PC-3 (cell line): ENCODE data around the gene PLEKHG2. TPM values are rescaled to one million over a fixed set of nuclear protein-coding genes. Genes with fewer than 3 reads are reported as not detected.

Experiments used
- ATAC-seq: fragments of 200-7000 bp; cut with Tn5 transposase; 2 replicates; pipeline ENCODE4 v1.9.1; 2020; ENCODE audit warnings: mild to moderate bottlenecking, moderate library complexity
- BruUV-seq: library from RNA; stranded (reverse); fragments of 400-500 nt; replicated peaks from 2 replicates; lab custom pipeline; 2021; lab: Mats Ljungman, UMichigan
- CTCF ChIA-PET: fragments of 300-600 bp; sonication (Branson Sonifier 250); formaldehyde crosslinking; loops from one replicate; lab custom pipeline; 2022; ENCODE audit warnings: antibody characterized with exemption; lab: Charles Lee
- POLR2A ChIA-PET: fragments of 300-600 bp; sonication (Branson Sonifier 250); formaldehyde crosslinking; loops from one replicate; lab custom pipeline; 2022; ENCODE audit warnings: antibody characterized with exemption; ENCODE audit not compliant: unreplicated experiment; lab: Charles Lee
- DNase-seq: peaks from one replicate; pipeline ENCODE4 v3.0.0-alpha.2; 2015
- H2AFZ ChIP-seq: fragments of 300-600 bp; sonication (generic); 2 replicates; pipeline ENCODE4 v1.6.0; 2016; ENCODE audit warnings: antibody characterized with exemption, low read length
- H3F3A ChIP-seq: fragments of 300-600 bp; sonication (generic); one replicate; pipeline ENCODE4 v1.6.0; 2017; ENCODE audit warnings: antibody characterized with exemption, low read length, control low read depth, mild to moderate bottlenecking; ENCODE audit not compliant: unreplicated experiment
- H3K27ac ChIP-seq: fragments of 300-600 bp; sonication (generic); 2 replicates; pipeline ENCODE4 v1.5.1; 2016; ENCODE audit warnings: mild to moderate bottlenecking, low read length
- H3K27me3 ChIP-seq: fragments of 300-600 bp; sonication (generic); 2 replicates; pipeline ENCODE4 v1.6.1; 2016; ENCODE audit warnings: low read length, mixed read lengths
- H3K36me3 ChIP-seq: fragments of 300-600 bp; sonication (generic); 2 replicates; pipeline ENCODE4 v1.6.1; 2016; ENCODE audit warnings: low read depth, mixed run types, low read length, mixed read lengths
- H3K4me1 ChIP-seq: fragments of 300-600 bp; sonication (generic); 2 replicates; pipeline ENCODE4 v1.5.1; 2016; ENCODE audit warnings: low read length; ENCODE audit not compliant: insufficient read depth
- H3K4me2 ChIP-seq: fragments of 300-600 bp; sonication (generic); 2 replicates; pipeline ENCODE4 v1.6.0; 2016; ENCODE audit warnings: low read length
- H3K4me3 ChIP-seq: fragments of 300-600 bp; sonication (generic); 2 replicates; pipeline ENCODE4 v1.5.1; 2016; ENCODE audit warnings: mild to moderate bottlenecking, low read length, mixed read lengths
- H3K79me2 ChIP-seq: fragments of 300-600 bp; sonication (generic); 2 replicates; pipeline ENCODE4 v1.6.1; 2017; ENCODE audit warnings: low read length, mixed read lengths
- H3K9ac ChIP-seq: fragments of 300-600 bp; sonication (generic); 2 replicates; pipeline ENCODE4 v1.6.0; 2016; ENCODE audit warnings: mild to moderate bottlenecking, low read length
- H3K9me2 ChIP-seq: fragments of 300-600 bp; sonication (generic); replicated peaks from 2 replicates; pipeline ENCODE4 v1.6.1; 2016; ENCODE audit warnings: mixed run types, low read length, mixed read lengths
- H3K9me3 ChIP-seq: fragments of 300-600 bp; sonication (generic); 2 replicates; pipeline ENCODE4 v1.6.1; 2016; ENCODE audit warnings: low read length, mixed read lengths
- H4K20me1 ChIP-seq: fragments of 300-600 bp; sonication (generic); 2 replicates; pipeline ENCODE4 v1.6.1; 2016; ENCODE audit warnings: low read length, mixed read lengths
- CTCF ChIP-seq: fragments of 300-600 bp; sonication (generic); conservative IDR thresholded peaks from 2 replicates; pipeline ENCODE4 v1.5.1; 2017; ENCODE audit warnings: antibody characterized with exemption, low read depth, mild to moderate bottlenecking, low read length
- EZH2 ChIP-seq: fragments of 300-600 bp; sonication (generic); IDR thresholded peaks from one replicate; pipeline ENCODE4 v1.6.1; 2017; ENCODE audit warnings: antibody characterized with exemption, mild to moderate bottlenecking, low read length; ENCODE audit not compliant: unreplicated experiment
- EZH2phosphoT487 ChIP-seq: fragments of 300-600 bp; sonication (generic); IDR thresholded peaks from 2 replicates; pipeline ENCODE4 v1.6.1; 2018; ENCODE audit warnings: mild to moderate bottlenecking, antibody characterized with exemption, low read length, borderline replicate concordance
- intact Hi-C: fragments of 100-400 bp; cut with micrococcal nuclease; formaldehyde crosslinking; loops from 2 replicates; pipeline ENCODE4 v1.9.0; 2023
- total RNA-seq: library from RNA; depleted of rRNA; stranded (reverse); fragments of >200 nt; gene quantifications from 2 replicates; pipeline ENCODE4 v1.2.3, GENCODE V29; 2014

The PLEKHG2 gene
- total RNA-seq, 1 experiment from 2014 or later: 8.3 TPM

GRCh38 chr19:39417463-39418181, 5.2 kb downstream of the PLEKHG2 start:
- intact Hi-C loops: no loop called here
- BruUV-seq: no TSS peak
- H3K4me1 ChIP-seq: 0 out of 2 replicates have a peak, but pooled peaks cover 4% of the 10 kb centered on the region
- H3K27ac ChIP-seq: no peak overlapping the region
- H3F3A ChIP-seq: no peaks in the 10 kb centered on the region
- no peak for TF ChIP-seq CTCF
- TF ChIP-seq EZH2: no peak
- no peak for TF ChIP-seq EZH2phosphoT487
- no peak overlapping the region for H3K9ac ChIP-seq
- H3K27me3 ChIP-seq: no peaks in the 10 kb centered on the region
- CTCF ChIA-PET: no interaction called here
- POLR2A ChIA-PET: no interaction called here
- no peaks in the 10 kb centered on the region for H3K9me3 ChIP-seq
- no peak overlapping the region for H3K4me3 ChIP-seq
- no peak for ATAC-seq
- no peaks in the 10 kb centered on the region for H3K79me2 ChIP-seq
- no peak overlapping the region for H3K4me2 ChIP-seq
- H3K36me3 ChIP-seq: no peaks in the 10 kb centered on the region
- H3K9me2 ChIP-seq: no peaks in the 10 kb centered on the region
- H2AFZ ChIP-seq: no peak overlapping the region
- no peaks in the 10 kb centered on the region for H4K20me1 ChIP-seq
- DNase-seq: no peak

GRCh38 chr19:39419003-39419402, 6.5 kb downstream of the PLEKHG2 start:
- no peak overlapping the region for H3K4me2 ChIP-seq
- H3K4me3 ChIP-seq: no peak overlapping the region
- no peaks in the 10 kb centered on the region for H4K20me1 ChIP-seq
- 0 out of 2 replicates have a peak, but pooled peaks cover 1% of the 10 kb centered on the region for H3K4me1 ChIP-seq
- H3K9ac ChIP-seq: no peak overlapping the region
- ChIA-PET CTCF (no interaction called here), POLR2A (no interaction called here)
- H3K36me3 ChIP-seq: no peaks in the 10 kb centered on the region
- ATAC-seq: no peak
- no peaks in the 10 kb centered on the region for H3K9me2 ChIP-seq
- BruUV-seq: no TSS peak
- H3K27ac ChIP-seq: no peak overlapping the region
- H2AFZ ChIP-seq: no peak overlapping the region
- intact Hi-C loops: no loop called here
- no peaks in the 10 kb centered on the region for H3K9me3 ChIP-seq
- H3K27me3 ChIP-seq: no peaks in the 10 kb centered on the region
- H3K79me2 ChIP-seq: no peaks in the 10 kb centered on the region
- TF ChIP-seq CTCF (no peak), EZH2phosphoT487 (no peak), EZH2 (no peak)
- DNase-seq: no peak
- no peaks in the 10 kb centered on the region for H3F3A ChIP-seq

GRCh38 chr19:39420769-39421168, 8.3 kb downstream of the PLEKHG2 start:
- Histone ChIP-seq H2AFZ (no peak overlapping the region), H3K79me2 (no peaks in the 10 kb centered on the region), H3K27me3 (no peaks in the 10 kb centered on the region), H3K27ac (no peak overlapping the region), H3F3A (no peaks in the 10 kb centered on the region), H3K4me1 (no peaks in the 10 kb centered on the region), H3K36me3 (no peaks in the 10 kb centered on the region), H3K9me3 (no peaks in the 10 kb centered on the region), H3K4me3 (no peak overlapping the region), H3K4me2 (no peak overlapping the region), H4K20me1 (no peaks in the 10 kb centered on the region), H3K9me2 (no peaks in the 10 kb centered on the region), H3K9ac (no peak overlapping the region)
- intact Hi-C loops: no loop called here
- no peak for DNase-seq
- TF ChIP-seq EZH2phosphoT487: no peak
- no peak for TF ChIP-seq CTCF
- no peak for TF ChIP-seq EZH2
- CTCF ChIA-PET: no interaction called here
- BruUV-seq: no TSS peak
- POLR2A ChIA-PET: no interaction called here
- no peak for ATAC-seq
